GM21528 (cell line): ENCODE data around the gene POU6F2.

Source experiments
- ATAC-seq: cut with Tn5 transposase; IDR thresholded peaks from one replicate; pipeline ENCODE4 v1.9.1; 2021; ENCODE audit warnings: mild to moderate bottlenecking, moderate library complexity; ENCODE audit not compliant: unreplicated experiment, low FRiP score

Gene POU6F2

DNA sequence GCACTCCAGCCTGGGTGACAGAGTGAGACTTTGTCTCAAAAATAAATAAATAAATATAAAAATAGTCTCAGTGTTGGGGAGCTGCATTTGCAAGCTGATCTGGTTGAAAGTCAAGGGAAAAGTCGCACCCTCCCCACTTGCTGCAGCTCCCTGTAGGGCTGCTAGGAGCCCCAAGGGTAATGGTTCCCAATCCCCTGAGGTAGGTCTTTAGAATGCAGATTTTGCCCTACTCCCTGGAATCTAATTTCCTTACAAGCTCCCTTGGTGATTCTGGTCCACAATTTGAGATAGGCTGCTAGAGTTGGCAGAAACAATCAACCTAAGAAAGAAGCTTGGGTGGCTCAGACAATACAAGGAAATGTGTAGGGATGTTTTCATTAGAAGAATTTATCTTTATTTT is 356.0 kb downstream of the POU6F2 start:
- ATAC-seq, result no peak

DNA sequence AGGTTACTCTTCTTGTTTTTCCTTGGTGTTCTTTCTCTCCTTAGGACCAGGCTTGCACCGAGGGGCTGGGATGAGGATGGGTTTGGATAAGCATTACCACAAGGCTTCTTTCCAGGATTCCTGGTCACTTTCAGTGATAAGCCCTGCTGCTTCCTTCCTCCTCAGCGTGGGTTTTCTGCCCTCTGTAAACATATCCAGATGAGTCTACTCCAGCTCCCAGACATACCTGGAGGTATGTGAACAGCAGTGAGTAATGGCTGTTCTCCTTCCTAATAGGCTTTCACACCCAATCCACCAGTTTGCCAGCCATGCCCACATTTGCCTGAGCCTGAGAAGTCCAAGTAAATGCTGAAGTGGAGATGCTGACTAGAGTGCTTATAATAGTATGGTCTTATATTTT is 358.7 kb downstream of the POU6F2 start:
- ATAC-seq, result no peak

DNA sequence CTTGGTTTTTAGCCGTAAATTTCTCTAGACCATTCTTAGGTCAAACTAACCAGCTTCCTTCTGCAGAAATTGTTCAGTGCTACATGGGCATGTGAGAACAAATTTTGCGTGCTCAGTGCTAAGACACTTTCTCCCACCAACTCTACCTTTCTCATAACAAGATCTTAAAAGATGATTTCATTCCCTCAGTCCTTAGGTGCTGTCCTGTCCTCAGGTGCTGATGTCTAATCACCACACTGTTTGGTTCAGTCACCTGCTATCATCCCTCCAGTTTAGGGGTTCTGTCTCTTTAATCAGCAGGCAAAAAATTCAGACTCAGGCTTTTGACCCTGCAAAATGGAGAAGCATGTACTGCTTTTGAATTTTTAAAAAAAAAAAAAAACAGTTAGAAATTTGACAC is 361.0 kb downstream of the POU6F2 start:
- no peak for ATAC-seq

DNA sequence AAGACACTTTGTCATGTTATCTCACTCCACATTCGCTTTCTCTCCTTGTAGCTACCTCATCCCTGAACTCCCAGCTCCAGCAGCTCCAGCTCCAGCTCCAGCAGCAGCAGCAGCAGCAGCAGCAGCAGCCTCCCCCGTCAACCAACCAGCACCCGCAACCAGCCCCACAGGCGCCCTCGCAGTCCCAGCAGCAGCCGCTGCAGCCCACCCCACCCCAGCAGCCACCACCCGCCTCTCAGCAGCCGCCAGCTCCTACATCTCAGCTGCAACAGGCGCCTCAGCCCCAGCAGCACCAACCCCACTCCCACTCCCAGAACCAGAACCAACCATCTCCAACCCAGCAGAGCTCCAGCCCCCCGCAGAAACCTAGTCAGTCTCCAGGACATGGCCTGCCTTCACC is 361.9 kb downstream of the POU6F2 start:
- ATAC-seq, result no peak

DNA sequence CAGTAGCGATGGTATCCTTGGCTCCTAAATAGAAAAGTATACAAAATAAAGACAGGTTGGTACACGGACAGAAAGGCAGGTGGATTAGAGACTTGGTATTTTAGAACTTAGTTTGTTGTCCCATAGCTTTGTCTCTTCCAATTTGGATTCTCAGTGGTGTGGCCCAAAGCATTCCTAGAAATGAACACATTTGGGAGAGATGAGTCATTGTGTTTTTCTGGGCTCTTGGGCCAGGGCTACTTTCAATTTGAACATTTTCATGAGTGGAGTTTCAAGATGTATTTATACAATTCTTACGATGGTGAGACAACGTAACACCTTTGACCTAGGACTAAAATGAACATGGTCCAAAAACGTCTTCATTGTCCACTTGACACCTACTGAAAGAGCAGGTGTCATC is 363.4 kb downstream of the POU6F2 start:
- ATAC-seq, result no peak

DNA sequence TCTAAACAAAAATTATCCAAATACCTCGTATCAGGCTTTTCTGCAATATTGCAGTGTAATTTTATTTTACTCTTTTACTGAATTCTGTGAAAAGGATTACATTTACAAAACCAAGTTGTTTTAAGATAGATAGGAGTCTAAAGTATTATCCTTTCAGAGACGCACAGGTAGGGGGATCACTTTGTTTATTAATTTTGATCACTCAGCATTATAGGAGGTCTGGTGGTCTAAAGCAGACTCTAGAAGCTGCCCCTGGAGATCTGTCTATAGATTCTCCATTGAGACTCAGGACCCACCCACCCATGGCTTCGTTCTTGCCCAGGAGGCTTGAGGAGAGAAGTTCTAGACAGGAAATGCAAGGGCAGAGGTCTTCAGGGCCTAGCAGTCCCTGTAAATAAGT is 365.1 kb downstream of the POU6F2 start:
- no peak for ATAC-seq

DNA sequence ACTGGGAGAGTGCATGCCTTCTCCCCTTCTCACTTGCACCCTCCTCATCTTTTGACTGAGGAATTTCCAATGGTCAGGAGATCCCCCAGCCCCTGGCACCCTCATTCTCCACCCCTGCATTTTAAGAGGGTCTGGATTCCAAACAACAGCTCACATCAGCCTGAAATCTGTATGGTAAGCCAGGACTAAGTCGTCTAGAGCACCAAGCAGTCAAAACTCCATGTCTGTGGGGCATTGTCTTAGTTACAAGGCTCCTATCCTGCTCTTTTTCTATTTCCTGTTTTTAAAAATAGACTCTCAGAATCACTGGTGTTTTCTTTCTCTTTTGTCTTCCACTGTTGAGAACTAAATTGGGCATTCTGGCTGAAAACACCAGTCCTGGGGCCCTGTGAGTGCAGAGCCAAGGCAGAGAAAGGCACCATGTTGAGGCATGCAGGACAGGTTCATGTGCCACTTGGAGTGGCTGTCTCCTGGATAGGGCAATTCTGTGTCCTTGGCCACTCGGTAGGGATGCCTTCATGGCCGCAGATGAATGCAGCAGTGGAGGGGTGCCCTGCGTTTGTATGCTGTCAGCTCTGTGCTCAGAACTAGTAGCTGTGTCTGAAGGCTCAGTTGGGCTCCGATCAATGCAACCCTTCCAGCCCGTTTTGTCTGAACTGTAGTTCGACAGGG is 371.9 kb downstream of the POU6F2 start:
- ATAC-seq, result no peak

DNA sequence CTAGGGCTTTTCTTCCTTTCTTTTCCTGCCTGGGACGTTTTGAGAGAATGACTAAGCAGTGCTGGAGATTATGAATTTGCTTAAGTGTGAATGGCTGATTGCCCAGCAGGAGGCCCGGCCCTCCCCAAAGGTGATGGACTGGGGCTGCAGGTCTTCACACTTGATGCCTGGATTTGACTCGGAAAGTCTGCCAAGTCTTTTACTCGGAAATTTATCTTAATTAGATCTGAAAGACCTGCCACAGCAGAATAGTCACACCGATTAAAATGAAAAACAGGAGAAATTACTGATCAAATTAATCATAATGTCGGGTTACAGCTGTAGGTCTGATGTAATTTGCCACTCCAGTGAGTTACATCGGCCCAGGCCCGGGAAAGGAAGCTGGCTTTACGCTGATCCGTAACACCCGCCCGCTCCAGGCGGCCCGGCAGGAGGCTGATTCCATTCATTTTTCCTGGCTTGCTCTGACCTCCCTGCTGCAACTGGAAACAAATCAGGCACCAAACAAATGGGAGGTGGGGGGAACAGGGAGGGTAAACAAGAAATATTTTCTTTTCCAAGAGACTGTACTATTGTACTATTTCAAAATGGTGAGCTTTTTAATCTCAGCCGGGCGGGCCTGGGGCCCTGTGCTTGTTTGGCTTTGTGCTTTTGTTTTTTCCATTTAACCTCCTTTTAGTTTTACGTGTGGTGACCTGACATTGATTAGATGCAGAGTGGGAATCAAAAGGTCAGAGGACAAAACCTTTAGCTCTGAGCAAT is 376.1 kb downstream of the POU6F2 start:
- ATAC-seq, result no peak

DNA sequence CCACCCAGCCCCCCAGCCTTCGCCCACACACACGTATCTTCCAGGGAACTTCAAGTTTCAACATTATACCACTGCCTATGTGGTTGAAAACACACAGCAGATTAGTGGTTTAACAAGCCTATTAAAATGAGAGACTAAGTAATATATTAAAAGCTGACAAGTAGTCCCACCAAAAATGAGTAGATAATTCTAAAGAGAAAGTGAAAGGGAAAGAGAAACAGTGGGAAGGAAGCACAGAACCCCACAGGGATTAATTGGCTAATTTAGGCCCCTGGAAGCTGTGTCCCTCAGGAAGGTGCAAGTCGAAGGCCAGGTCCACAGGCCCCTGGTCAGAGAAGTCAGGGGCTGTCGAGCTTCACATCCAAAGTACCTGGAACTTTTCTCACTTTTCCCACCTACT is 378.0 kb downstream of the POU6F2 start:
- no peak for ATAC-seq

DNA sequence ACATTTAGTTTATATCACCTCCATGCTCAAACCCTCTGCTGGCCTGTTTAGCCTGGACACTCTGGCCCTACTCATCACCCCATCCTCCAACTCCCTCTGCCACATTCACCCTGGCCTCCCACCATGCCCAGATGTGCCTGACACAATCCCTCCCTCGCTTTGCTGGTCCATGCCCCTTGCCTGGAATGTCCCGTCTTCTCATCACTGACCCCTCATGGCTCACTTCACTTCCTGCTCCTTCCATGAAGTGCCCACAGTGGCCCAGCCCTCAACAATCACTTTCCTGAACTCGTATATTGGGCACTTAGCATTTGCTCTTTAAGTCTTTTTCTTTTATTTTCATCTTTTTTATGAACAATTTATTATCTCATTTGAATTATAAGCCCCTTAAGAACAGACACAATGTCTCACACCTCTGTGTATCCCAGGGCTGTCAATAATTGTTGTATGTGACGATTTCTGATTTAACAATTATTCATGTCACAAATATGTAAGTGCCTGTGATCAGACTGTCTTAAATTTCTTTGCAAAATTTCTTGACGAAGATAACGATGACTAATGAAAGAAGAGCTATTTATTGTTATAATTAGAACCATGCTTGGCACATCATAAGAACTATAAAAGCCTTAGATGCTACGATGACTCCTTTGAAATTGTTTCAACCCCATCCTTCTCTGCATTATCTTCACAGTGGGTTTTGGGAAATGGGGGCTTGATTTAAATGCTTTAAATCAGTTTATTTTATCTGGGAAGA is 378.6 kb downstream of the POU6F2 start:
- no peak for ATAC-seq

DNA sequence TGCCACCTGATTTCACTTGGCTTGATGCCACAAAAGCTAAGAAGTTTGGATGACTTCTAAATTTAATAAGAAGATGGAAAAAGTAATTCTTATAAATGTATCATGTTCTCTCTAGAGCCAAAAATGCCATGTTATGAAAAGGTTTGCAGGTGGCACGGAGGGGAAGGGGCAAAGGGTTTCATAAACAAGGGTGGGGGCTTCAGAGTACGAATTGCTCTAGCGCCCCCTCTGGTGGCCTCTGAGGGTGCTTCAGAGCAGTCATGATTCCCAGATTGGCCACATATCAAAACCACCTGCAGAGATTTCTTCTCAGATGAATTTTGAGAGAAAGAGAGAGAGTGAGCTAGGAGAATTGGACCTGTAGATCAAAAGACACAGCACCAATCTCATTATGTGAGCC is 379.9 kb downstream of the POU6F2 start:
- no peak for ATAC-seq

DNA sequence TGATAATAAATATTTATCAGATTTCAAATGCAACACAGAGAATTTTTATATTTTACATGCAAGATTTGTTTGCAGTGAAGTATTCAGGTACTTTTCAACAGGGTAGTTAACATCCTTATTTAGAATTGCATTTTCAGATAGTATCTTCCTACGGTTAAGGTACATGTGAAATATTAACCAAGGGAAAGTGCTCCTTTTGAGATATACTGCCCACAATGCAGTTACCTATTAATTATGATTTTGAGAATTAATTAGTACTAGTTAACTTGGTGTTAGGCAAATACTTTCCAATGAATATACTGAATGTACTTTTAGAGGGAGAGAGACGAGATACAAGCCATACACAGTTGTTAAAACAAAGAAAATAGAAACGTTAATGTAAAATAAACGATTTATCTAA is 382.3 kb downstream of the POU6F2 start:
- ATAC-seq, result peak; percentile 65

DNA sequence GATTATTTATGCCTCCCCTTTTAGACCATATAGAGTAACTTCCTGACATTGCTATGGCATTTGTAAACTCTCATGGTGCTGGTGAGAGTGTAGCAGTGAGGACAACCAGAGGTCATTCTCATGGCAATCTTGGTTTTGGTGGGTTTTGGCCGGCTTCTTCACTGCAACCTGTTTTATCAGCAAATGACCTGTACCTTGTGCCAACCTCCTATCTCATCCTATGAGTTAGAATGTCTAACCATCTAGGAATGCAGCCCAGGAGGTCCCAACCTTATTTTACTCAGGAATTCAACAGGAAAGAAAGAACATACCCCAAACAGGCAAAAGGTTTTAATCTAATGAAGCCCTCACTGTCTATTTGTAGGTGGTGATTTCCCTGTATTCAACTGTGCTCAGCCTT is 383.1 kb downstream of the POU6F2 start:
- no peak for ATAC-seq

DNA sequence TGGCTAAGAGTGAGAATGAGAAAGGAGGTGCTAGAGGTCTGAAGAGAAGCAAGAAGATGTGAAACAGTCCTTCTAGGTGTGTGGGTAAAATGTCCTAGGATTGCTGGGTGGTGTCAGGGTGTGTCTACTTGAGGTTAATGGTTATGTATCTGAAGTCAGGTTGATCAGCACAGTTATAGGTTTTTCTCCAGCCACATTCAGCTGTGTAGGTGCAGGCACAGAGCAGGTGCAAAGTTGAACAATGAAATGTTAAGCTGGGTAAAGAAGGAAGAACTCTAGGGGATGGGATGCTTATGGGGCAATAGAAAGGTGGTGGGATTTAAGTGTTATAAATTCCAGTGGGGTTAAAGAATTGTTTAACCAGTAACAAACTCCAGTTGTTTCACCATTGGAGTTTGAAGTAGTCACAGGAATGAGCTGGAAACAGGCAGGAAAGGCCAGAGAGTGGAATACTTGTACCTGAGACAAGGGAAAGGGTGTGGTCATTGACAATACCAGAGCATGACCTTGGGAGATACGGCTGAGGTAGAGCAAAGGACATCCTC is 388.1 kb downstream of the POU6F2 start:
- no peak for ATAC-seq

DNA sequence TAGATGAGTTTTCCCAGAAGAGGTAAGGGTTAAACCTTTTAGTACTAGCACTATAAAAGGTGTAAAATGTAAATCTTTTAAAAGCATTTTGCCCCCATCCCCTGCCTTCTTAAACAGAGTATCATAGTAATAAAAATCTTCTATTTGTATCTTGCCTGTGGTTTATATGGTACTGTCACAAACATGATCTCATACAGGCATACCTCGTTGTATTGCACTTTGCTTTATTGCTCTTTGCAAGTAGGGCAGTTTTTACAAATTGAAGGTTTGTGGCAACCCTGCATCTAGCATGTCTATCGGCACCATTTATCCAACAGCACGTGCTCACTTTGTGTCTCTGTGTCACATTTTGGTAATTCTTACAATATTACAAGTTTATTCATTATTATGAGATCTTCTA is 389.7 kb downstream of the POU6F2 start:
- no peak for ATAC-seq

DNA sequence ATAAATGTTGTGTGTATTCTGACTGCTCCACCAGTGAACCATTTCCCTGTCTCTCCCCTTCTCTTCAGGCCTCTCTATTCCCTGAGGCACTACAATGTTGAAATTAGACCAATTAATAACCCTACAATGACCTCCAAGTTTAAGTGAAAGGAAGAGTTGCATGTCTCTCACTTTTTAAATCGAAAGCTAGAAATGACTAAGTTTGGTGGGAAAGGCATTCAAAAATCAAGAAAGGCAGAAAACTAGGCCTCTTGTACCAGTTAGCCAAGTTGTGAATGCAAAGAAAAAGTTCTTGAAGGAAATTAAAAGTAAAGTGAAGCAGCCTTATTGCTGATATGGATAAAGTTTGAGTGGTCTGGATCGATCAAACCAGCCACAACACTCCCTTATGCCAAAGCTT is 390.2 kb downstream of the POU6F2 start:
- no peak for ATAC-seq

DNA sequence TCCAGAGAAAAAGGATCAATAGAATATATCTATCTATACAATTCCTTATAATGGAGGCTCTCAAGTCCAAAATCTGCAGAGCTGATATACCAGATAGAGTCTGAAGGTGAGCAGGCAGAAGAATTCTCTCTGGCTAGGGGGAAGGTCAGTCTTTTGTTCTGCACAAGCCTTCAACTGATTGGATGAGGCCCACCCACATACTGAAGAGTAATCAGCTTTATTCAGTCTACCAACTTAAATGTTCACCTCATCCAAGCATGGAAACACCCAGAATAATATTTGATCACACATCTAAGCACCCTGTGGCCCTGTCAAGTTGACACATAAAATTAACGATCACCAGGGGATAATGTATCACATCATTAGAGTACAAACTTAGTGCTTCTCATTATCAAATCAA is 394.7 kb downstream of the POU6F2 start:
- no peak for ATAC-seq

DNA sequence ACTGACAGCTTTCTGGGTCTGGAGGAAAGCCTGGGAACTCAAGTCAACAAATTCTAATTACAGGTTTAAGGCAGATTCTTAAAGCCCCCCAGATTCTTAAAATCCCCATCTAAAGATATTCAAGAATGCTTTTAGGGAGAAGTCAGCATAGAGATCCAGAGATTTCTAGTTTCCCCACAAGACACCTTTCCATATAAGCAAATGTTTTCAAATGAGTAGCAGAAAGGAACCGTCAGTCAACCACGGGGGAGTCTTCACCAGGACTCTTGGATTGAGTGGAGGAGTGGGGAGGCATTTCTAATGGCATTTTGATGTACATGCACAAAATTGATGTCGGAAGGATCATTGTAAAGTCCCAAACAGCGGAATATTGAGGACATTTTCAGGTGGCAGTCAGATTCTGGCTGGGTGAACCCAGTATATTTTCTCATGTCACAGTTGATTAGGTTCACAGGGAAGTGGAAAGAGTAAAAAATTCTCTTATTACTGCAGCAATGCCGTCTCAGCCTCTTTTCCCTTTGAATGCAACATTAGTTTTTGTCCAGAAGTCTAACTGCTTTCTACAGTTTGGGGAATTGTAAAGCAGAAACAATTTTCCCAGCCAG is 396.8 kb downstream of the POU6F2 start:
- ATAC-seq, result no peak

DNA sequence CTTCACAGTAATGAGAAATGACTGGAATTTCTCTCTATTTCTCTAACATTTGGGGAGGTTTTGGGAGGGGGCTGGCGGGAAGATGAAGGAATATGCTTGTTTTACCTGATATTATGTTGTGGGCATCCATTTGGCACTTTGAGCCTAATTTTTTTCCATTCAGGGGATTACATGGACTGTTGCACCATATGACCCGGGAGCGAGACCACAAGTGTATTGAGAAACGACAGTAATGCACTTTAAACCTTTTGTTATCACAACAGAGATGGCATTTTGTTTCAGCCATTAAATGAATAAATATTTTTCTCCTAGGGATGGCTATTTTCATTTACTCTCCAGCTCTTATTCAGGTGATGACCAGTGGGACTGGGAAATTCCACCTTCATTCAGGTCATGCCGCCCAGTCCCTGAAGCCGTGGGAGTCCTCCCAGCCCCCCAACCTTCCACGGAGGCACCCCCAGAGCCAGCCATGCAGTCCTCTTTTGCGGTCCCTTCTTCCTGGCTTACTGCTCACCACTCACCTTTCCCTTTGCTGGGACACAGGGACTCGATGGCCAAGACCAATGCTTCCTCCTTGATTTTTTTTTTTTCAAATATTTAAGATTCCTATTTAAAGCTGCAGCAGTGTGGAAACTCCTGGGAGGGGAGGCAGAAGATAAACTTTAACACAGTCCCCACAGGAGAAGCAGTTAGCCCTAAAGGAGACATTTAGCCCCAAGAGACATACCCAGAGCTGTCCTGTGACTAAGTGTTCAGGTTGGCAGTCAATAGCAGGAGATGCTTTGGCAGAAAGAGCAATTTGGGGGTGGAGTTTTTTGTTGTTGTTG is 397.6 kb downstream of the POU6F2 start:
- ATAC-seq, result no peak

DNA sequence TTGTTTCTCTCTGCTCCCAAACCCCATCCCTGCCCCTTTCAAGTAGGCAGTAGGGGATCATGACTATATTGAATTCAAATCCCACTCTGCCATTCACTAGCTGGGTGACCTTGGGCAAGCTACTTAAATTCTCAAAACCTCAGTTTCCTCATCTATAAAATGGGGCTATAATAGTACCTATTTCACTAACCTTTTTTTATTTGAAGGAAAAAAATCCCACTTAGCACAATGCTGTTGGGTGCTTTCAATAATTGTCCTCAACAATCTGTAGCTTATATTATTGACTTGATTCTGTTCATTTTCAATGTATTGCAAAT is 398.1 kb downstream of the POU6F2 start:
- ATAC-seq, result no peak
